Endometrium (tissue), 2 donors: ENCODE results near the gene KLK4.
"Not testable (repeated sequence)": the region's sequence is repeated elsewhere in the genome, so short reads cannot be mapped to it uniquely, and the experiment has no call there.

ENCODE experiments used
- FAIRE-seq: peaks from 2 replicates; lab custom pipeline; 2012; peaks lifted over from hg19 to GRCh38; lab: Jason Lieb, UNC
- donor health status: control.
- donor health status: control.

KLK4 gene

DNA sequence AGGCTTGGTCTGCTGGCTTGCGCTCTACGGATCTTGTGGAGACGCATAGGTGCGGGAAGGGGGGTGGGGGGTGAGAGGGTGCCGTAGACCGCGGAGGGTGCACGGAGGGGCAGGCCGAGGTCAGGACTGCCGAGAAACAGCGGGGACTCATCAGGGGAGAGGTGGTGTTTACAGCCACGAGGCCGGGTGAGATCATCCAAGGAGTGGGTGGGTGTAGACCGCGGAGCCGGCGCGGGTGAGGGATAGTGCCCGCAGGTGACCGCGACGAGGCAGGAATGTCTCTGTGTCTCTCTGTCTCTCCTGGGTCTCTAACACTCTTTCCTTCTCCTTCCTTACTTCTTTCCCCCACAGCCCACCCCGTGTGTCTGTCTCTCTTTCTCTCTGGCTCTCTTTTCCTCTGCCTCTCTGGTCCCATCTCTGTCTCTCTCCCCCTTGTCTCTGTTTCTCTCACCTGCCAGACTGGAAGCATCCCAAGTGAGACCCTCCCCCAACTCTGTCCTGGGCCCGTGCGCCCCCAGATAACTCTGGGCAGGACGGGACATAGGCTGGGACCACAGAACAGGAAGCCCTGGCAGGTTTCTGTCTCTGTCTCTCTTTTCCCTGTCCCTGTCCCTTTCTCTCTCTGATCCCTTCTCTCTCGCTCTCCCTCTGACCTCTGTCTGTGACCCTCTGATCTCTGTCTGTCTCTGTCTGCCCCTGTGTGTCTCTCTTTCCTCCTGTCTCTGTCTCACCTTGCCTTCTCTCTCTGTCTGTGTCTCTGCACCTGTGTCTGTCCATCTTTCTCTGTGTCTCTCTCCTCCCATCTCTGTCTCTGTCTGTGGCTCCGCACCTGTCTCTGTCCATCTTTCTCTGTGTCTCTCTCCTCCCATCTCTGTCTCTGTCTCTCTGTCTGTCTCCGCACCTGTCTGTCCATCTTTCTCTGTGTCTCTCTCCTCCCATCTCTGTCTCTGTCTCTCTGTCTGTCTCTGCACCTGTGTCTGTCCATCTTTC lies 1.8 kb upstream of the KLK4 start:
- FAIRE-seq, result no peak

- no peak for FAIRE-seq
Observed at GRCh38 chr19:50912102-50912599, 956 bp upstream of the KLK4 start.

- no peak for FAIRE-seq
Observed at GRCh38 chr19:50910722-50911121, 473 bp downstream of the KLK4 start.

- no peak for FAIRE-seq
Observed at GRCh38 chr19:50909240-50910070, 1.7 kb downstream of the KLK4 start.

DNA sequence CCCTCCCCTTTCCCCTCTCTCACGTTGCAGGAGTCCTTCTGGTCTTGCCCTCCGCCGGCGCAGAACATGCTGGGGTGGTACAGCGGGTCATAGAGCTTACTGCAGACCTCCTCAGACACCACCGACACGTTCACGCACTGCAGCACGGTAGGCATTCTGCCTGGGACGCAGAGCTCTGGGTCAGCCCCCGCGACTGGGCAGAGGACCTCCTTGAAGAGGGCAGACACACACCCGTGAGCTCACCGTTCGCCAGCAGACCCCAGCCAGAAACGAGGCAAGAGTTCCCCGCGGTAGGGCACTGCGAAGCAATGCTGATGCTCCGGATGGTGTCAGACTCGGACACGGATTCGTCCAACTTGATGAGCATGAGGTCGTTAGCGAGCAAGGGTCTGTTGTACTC lies 2.9 kb downstream of the KLK4 start:
- FAIRE-seq, result no peak

DNA sequence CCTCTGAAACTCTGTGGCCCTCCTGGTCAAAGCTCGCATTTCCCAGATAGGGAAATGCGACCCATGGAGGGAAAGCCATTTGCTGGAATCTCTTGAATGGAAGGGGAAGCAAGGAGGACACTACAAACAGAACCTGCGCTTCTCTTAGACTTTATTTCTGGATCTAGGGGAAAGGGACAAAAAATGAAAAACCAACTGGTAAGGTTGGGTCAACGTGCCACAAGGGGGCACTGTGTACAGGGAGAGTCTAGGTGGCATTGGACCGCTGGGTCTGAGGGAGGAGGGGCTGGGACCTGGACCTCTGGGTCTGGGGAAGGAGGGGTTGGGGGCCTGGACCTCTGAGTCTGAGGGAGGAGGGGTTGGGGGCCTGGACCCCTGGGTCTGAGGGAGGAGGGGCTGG lies 5.0 kb downstream of the KLK4 start:
- no peak for FAIRE-seq

DNA sequence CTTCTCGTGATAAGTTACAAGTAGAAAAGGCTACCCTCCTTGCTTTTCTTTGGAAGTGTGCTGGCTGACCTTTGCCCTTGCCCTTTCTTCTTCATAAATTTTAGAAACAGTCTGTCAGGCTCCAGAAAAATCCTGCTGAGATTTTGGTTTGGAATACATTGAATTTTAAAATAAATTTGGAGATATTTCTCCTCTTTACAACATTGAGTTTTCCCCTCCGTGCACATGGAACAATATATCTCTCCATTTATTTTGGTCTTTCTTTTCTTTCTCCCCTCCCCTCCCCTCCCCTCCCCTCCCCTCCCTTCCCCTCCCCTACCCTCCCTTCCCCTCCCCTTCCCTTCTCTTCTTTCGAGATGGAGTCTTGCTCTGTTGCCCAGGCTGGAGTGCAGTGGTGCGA lies 8.6 kb downstream of the KLK4 start:
- no peak for FAIRE-seq

DNA sequence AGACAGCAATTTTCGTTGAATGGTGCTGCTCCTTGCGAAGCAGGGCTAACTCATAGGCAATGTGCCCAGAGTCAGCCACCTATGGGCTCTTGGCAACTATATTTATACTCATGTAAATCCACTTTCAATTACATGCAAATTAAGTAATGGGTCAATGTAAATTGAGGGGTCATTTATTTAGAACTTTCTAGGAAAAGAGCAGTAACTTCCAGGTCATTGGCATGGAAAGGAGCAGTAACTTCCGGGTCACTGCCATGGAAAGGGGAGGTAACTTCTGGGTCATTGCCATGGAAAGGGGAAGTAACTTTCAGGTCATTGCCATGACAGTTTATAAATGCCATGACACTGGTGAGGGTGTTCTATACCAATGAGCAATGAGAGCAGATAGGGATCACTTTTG lies 11.6 kb downstream of the KLK4 start:
- FAIRE-seq, result no peak

- FAIRE-seq, result no peak
Observed at GRCh38 chr19:50898018-50898417, 13.2 kb downstream of the KLK4 start.

DNA sequence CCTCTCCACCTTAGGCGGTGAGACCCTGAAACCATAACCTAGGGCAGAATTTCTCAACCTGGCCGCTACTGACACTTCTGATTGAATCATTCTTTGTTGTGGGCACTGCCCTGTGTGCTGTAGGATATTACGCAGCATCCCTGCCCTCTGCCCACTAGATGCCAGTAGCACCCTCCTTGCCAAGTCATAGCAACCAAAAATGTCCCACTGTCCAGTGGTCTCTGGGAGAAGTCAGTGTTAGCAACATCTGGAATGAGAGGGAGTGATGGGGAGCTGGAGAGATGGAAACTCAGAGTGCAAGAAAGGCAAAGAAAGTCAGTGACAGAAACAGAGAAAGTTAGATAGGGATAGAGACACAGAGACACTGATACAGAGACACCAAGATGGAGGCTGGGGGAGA lies 13.6 kb downstream of the KLK4 start:
- no peak for FAIRE-seq

GRCh38 chr19:50897191-50897607 lies 14.0 kb downstream of the KLK4 start:
- FAIRE-seq, result no peak

DNA sequence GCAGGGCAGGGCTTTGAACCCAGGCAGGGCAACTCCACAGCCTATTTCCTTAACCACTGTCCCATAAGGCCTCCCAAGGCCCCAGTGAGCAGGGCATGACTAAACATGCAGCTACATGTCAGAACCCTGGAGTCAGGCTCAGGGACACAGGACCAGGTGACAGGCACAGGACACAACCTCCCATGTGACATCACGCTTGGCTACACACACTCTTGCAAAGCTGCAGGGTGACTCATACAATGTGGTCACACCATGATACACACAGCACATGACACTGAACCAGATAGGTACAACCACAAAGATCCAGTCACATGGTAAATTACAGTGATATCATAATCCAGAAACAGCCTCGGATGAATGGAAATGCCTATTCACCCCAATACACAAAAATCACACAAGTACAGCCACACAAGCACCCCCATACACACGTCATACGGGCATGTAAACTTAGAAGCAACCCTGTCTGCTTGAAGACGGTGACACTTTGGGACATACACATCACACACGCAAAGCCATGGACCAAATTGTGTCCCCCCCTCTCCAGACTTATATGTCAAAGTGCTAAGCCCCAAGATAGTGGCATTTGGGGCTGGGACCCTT lies 14.5 kb downstream of the KLK4 start:
- no peak for FAIRE-seq

GRCh38 chr19:50896089-50896590 lies 15.1 kb downstream of the KLK4 start:
- FAIRE-seq, result not testable (repeated sequence)

DNA sequence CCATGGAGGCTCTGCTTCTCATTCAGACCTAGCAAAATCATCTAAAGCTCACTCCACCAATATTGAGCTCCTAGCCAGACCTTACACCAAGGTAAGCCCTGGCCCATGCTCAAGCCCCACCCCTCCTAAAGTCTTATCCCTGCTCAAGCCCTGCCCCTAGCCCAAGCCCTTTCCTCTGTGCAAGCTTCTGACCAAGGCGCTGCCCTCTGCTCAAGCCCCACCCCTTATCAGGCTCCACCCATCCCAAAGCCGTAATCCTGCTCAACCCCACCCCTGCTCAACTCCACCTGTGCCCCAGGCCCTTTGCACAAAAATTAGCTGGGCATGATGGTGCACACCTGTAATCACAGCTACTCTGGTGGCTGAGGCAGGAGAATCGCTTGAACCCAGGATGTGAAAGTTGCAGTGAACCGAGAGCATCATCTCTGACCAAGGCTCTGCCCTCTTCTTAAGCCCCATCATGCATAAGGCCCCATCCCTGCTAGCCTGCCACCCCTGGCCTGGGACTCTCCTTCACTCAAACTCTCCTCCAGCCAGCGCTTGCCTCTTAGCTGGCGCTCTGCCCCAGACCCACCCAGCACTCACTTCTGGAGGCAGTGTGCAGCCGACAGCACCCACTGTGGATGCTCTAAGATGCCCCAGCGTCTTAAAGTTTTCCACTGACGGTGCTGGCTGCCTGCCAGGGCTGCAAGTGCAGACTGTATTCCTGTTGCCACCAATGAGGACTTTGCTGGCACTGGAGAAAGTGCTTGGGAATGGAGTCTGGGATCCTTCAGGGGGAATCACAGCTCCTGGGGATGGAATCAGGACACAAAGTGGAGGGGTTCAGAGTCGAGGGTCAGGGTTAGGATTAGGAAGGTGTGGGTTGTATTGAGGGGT lies 16.5 kb downstream of the KLK4 start:
- FAIRE-seq, result no peak

DNA sequence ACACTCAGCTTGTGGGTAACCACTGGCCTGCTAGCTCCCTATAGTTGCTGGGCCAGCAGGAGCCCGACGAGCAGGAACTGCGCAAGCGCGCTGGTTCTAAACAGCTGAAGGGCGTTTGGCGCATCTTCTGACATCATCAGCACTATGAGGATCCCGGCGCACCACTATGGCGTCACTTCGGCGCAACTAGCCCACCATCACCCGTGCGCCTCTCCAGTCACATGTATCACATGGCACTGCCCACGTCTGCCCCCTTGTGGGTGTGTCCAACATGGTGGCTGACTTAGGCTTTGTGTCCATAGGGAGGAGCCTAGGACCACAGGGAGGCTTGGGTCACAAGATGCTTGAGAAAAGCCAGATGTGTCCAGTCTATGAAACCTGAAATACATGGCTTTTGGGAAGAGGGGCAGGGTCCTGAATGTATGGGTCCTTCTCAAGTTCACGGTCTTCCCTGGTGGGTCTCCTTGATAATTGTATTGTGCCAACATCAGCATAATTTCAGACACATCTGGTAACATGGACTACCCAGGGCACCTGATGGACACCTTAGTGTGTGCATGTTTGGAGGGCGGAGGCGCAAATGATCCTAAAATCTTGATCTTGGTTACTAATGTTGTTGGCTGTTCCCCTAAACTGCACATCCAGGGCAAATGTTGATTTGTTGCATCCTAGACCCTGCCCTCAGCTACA lies 18.0 kb downstream of the KLK4 start:
- no peak for FAIRE-seq

- FAIRE-seq, result no peak
Observed at GRCh38 chr19:50891253-50891625, 20.0 kb downstream of the KLK4 start.

GRCh38 chr19:50890422-50891252 lies 20.6 kb downstream of the KLK4 start:
- no peak for FAIRE-seq

DNA sequence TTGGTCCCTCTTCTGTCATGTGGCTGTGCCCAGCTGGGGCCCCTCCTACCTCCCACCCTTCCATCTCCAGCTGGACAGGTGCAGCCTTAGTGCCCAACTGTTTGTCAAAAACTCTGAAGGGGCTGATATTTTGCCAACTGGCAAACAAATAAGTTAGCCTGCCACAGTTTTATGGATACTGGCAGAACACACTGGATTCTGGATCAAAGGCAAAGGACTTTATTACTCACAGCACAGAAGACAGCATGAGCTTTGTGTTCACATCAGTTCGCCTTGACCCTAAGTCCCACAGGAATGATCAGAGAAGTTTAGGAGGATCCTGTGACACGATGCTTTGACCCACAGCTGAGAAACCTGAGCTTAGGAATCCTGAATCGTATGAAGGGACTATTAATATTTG lies 21.6 kb downstream of the KLK4 start:
- FAIRE-seq, result peak; percentile 86

DNA sequence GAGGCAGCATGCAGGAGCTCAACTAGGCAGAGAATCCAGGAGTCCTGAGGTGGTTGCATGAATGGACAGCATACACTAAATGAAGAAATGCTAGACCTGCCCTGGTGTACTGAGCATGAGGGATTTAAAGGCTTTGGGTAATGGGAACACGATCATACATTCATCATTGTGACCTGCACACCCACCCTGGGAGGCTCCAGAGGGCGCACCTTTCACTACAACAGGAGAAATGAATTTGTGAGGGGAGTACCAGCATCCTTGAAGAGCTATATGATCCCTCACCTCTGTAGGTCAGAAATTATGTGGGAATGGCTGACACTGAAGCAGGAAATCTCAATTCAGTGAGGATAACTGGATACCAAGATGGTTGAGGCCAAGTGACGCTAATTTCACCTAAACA lies 29.0 kb downstream of the KLK4 start:
- FAIRE-seq, result no peak

DNA sequence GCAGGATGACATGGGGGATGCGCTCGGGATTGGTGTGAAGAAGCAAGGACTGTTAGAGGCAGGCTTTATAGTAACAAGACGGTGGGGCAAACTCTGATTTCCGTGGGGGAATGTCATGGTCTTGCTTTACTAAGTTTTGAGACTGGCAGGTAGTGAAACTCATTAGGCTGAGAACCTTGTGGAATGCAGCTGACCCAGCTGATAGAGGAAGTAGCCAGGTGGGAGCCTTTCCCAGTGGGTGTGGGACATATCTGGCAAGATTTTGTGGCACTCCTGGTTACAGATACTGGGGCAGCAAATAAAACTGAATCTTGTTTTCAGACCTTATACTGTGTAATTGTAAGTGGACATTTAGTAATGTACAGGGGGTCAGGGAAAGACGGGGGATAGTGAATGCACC lies 31.0 kb downstream of the KLK4 start:
- FAIRE-seq, result no peak
